PFSK-1 (cell line): ENCODE data around the gene TCF23.

Source experiments
- POLR2AphosphoS5 ChIP-seq: IDR thresholded peaks from 2 replicates; pipeline ENCODE4 v1.6.1; 2012; ENCODE audit warnings: low read depth, mild to moderate bottlenecking, control low read depth, low read length, moderate library complexity
- REST ChIP-seq, 2 experiments: IDR thresholded peaks; 2 replicates each; pipeline versions ENCODE4 v1.6.1 to v1.8.0; 2011 to 2012; ENCODE audit warnings: low read depth in 2 of 2, low read length in 2 of 2, control low read depth in 1 of 2, inconsistent platforms in 1 of 2, mild to moderate bottlenecking in 1 of 2, moderate library complexity in 1 of 2; ENCODE audit not compliant: insufficient read depth in 1 of 2
- SIN3A ChIP-seq: IDR thresholded peaks from 2 replicates; pipeline ENCODE4 v1.6.1; 2012; ENCODE audit warnings: mild to moderate bottlenecking, low read length, moderate library complexity, borderline replicate concordance; ENCODE audit not compliant: insufficient read depth

GRCh38 chr2:27179344-27180000 lies 30.7 kb downstream of the TCF23 start:
- TF ChIP-seq REST (IDR thresholded peaks at IDR 0.05; ENCODE audit: insufficient read depth in 1 of 2, low read depth in 2 of 2, low read length in 2 of 2) = no peak
- no peak for TF ChIP-seq POLR2AphosphoS5
- no peak for TF ChIP-seq SIN3A
